AG04450 (cell line): ENCODE measurements around the gene RACGAP1. TPM values are rescaled to one million over a fixed set of nuclear protein-coding genes. Genes with fewer than 3 reads are reported as not detected.

Experiments used
- CTCF ChIA-PET: fragments of 300-600, 350-600 bp; formaldehyde crosslinking; extraction: SDS; loops from one replicate; lab custom pipeline; 2022; ENCODE audit warnings: antibody characterized with exemption, inconsistent platforms; lab: Charles Lee
- POLR2A ChIA-PET: fragments of 350-600 bp; formaldehyde crosslinking; extraction: SDS; loops from one replicate; lab custom pipeline; 2021; ENCODE audit warnings: antibody characterized with exemption, inconsistent platforms; lab: Yijun Ruan, JAX
- DNase-seq: peaks from one replicate; pipeline ENCODE4 v3.0.0-alpha.2; 2011; ENCODE audit warnings: low read depth, low spot score
- H3K27ac ChIP-seq: one replicate; pipeline ENCODE4 v1.5.1; 2012; ENCODE audit warnings: low read depth, low read length, control low read depth
- H3K27me3 ChIP-seq: one replicate; pipeline ENCODE4 v1.6.0; 2012; ENCODE audit warnings: low read length; ENCODE audit not compliant: control insufficient read depth, insufficient read depth
- H3K4me3 ChIP-seq: 2 replicates; pipeline ENCODE4 v1.5.1; 2011; ENCODE audit warnings: mild to moderate bottlenecking, low read depth, low read length, control low read depth
- H3K9me3 ChIP-seq: 2 replicates; pipeline ENCODE4 v1.5.1; 2012; ENCODE audit warnings: low read length; ENCODE audit not compliant: control insufficient read depth, insufficient read depth
- CTCF ChIP-seq: IDR thresholded peaks from 2 replicates; pipeline ENCODE4 v1.5.1; 2011; ENCODE audit warnings: low read depth, low read length, control low read depth, inconsistent platforms
- polyA plus RNA-seq: library from polyadenylated mRNA; depleted of rRNA; stranded (reverse); fragments of >200 nt; gene quantifications from 2 replicates; pipeline ENCODE4 v1.2.3, GENCODE V29; 2011

The RACGAP1 gene
- polyA plus RNA-seq, 1 experiment = 26.2 TPM

GRCh38 chr12:50057000-50057841 is 31.9 kb upstream of the RACGAP1 start, which contains the start of gene ASIC1:
ASIC1 (plus strand) TSS chr12:50057596; CDS start chr12:50058767, 1,171 bp downstream.
- no peak within 1 kb of the TSS for H3K27ac ChIP-seq
- POLR2A ChIA-PET = no interaction called here

DNA sequence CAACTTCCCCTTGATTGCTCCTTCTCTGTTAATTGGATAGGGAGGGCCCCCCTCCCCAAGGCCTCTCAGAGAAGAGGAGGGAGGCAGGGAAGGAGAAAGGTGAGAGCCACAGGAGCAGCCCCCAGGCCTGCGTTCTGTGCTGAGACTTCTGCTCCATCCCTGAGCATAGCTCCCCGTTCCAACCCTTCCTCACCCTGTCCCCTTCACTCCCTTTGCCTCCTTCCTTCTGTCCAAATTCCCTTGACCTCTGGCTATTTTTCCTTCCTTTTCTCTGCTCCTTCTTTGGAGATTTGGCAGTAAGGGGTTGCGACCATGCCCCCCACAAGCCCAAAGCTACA is 31.3 kb upstream of the RACGAP1 start:
- POLR2A ChIA-PET = interaction anchor here (0.5 kb wide), 1 partner anchor 155 kb away, joined by 3 read pairs; no protein-coding TSS in a partner anchor
- DNase-seq = no peak
- CTCF ChIA-PET = interaction anchor here (0.7 to 4.3 kb wide), 10 partner anchors 9 to 295 kb away, joined by 3 to 89 read pairs (median 4); partner anchors contain the start of genes AQP6 and CERS5
- peaks cover 32% of the 10 kb centered on the region for H3K27me3 ChIP-seq
- no peaks in the 10 kb centered on the region; the same call in 1 of the 2 replicates for H3K9me3 ChIP-seq
- TF ChIP-seq CTCF = no peak
- no peak overlapping the region for H3K27ac ChIP-seq
- peak overlapping the region; percentile 72 for H3K4me3 ChIP-seq

More at GRCh38 chr12:50057000-50057841, 31.9 kb upstream of the RACGAP1 start, which contains the start of gene ASIC1:
- no peak for DNase-seq
- H3K9me3 ChIP-seq = no peaks in the 10 kb centered on the region; the same call in 1 of the 2 replicates
- peak; percentile 14; the same call in 1 of the 2 replicates for TF ChIP-seq CTCF
- CTCF ChIA-PET = interaction anchor here (0.6 to 6.4 kb wide), 7 partner anchors 10 to 990 kb away, joined by 4 to 89 read pairs (median 30); partner anchors contain the start of gene AQP6
- peaks cover 29% of the 10 kb centered on the region for H3K27me3 ChIP-seq
- H3K4me3 ChIP-seq = peak within 1 kb of the TSS; percentile 72

DNA sequence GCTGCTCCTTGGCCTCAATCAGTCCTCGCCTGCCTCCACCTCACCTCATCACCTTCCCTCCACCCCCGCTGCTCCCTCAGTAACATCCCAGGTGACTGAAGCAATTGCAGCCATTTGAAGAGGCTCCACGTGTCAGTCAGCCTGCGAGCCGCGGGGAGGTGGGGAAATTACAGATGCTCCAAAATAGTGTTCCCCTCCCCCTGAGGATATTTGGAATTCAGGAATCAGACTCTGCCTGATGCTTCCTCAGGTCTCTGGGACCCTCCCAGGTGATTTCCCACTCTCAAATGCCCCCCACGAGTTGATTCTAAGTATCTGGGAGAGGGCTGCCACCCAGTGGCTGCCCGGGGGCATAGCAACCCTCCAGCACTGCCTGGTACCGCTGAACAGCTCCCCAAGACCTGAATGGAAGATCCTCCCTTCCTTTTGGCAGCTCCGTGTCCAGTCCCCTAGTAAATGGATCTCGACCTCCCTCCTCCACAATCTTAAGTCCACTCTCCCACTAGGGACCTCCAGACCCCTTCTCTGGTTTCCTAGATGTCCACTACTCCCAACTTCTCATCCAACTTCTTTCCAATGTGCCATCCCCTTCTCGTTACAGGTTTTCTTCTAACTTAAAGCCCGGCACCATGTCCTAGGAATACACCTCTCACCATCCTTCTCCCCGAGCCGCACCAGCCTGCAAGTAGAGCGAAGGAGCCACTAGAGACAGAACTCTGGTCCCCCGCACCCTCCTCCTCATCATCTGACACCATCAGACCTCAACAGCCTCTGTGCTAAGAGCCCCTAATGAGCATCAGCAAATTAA is 30.7 kb upstream of the RACGAP1 start:
- ChIA-PET POLR2A (interaction anchor here (0.5 kb wide), 1 partner anchor 155 kb away, joined by 3 read pairs; no protein-coding TSS in a partner anchor), CTCF (interaction anchor here (0.7 to 4.3 kb wide), 14 partner anchors 9 to 294 kb away, joined by 3 to 89 read pairs (median 4); partner anchors contain the start of genes AQP6 and CERS5)
- peak; percentile 99 for TF ChIP-seq CTCF
- Histone ChIP-seq H3K27me3 (peaks cover 32% of the 10 kb centered on the region), H3K4me3 (no peak overlapping the region), H3K9me3 (no peaks in the 10 kb centered on the region; the same call in 1 of the 2 replicates), H3K27ac (no peak overlapping the region)
- no peak for DNase-seq

- no peak for TF ChIP-seq CTCF
- DNase-seq = no peak
- Histone ChIP-seq H3K9me3 (no peaks in the 10 kb centered on the region; the same call in 1 of the 2 replicates), H3K27me3 (peaks cover 38% of the 10 kb centered on the region), H3K27ac (no peak overlapping the region), H3K4me3 (no peak overlapping the region)
- ChIA-PET CTCF (interaction anchor here (0.5 to 4.3 kb wide), 3 partner anchors 14 to 86 kb away, joined by 3 to 32 read pairs (median 4); partner anchors contain the start of gene SMARCD1), POLR2A (interaction anchor here (0.7 kb wide), 2 partner anchors 14 to 33 kb away, joined by 5 to 8 read pairs; no protein-coding TSS in a partner anchor)
These were observed 28.3 kb upstream of the RACGAP1 start for GRCh38 chr12:50053583-50053982.
